Transverse colon (tissue), 1 donor: ENCODE measurements around the gene FAR2.

ENCODE experiments used
- EP300 ChIP-seq: sonication (generic); formaldehyde crosslinking; IDR thresholded peaks from one replicate; pipeline ENCODE4 v1.6.1; 2017; ENCODE audit warnings: antibody characterized with exemption, low read depth
- POLR2A ChIP-seq: fragments of 450-650 bp; IDR thresholded peaks from one replicate; pipeline ENCODE4 v1.6.1; 2016; ENCODE audit warnings: antibody characterized with exemption, mild to moderate bottlenecking, moderate library complexity

DNA sequence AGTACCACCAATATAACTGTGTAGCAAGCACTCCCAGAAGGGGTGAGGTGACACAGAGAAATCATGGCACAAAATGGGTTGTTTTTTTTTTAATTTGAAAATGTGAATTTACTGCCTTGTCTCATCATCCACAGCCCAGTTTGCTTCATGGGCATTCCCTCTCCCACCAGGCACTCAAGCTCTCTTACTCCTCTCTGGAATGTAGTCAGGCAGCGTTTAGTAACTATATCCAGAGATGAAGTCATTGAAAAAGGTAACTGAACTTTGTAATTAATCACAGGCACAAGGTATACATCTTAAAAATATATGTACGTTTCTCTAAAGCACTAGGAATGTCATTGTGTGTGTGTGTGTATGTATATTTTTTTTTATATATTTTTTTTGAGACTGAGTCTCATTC lies 91.4 kb downstream of the FAR2 start:
- TF ChIP-seq POLR2A (no peak), EP300 (no peak)
